ENCODE results near the gene LDB2.

LDB2 gene

DNA sequence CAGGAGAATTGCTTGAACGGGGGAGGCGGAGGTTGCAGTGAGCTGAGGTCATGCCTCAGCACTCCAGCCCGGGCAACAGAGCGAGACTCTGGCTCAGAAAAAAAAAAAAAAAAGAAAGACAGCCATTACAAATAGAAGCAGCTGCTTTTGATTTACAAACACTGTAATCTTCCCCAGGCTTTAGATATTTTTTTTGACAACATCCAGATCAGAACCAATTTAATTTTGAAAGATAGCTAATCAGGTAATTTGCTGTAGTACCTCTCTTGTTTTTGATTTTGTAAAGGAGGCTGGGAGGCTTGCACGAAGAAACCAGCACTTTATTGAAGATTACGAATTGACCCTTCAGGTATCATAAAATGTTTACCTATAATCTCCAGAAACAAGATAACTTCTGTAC, 107.0 kb downstream of the LDB2 start:
- TF ChIP-seq POLR2A (IDR thresholded peaks at IDR 0.05; ENCODE audit: extremely low read depth, insufficient read length), result no peak
- TF ChIP-seq MYC (IDR thresholded peaks at IDR 0.05; ENCODE audit: low read depth, low read length), result no peak
- TF ChIP-seq, protein P1, sequence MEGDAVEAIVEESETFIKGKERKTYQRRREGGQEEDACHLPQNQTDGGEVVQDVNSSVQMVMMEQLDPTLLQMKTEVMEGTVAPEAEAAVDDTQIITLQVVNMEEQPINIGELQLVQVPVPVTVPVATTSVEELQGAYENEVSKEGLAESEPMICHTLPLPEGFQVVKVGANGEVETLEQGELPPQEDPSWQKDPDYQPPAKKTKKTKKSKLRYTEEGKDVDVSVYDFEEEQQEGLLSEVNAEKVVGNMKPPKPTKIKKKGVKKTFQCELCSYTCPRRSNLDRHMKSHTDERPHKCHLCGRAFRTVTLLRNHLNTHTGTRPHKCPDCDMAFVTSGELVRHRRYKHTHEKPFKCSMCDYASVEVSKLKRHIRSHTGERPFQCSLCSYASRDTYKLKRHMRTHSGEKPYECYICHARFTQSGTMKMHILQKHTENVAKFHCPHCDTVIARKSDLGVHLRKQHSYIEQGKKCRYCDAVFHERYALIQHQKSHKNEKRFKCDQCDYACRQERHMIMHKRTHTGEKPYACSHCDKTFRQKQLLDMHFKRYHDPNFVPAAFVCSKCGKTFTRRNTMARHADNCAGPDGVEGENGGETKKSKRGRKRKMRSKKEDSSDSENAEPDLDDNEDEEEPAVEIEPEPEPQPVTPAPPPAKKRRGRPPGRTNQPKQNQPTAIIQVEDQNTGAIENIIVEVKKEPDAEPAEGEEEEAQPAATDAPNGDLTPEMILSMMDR (IDR thresholded peaks at IDR 0.05; ENCODE audit: low read depth, low read length), result no peak
- TF ChIP-seq, protein P2, sequence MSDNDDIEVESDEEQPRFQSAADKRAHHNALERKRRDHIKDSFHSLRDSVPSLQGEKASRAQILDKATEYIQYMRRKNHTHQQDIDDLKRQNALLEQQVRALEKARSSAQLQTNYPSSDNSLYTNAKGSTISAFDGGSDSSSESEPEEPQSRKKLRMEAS (IDR thresholded peaks at IDR 0.05; ENCODE audit: low read depth, low read length), result no peak
- no peak for DNase-seq (ENCODE audit: low read depth)
- H3K4me3 ChIP-seq (ENCODE audit: low read depth, low read length), result no peak overlapping the region

DNA sequence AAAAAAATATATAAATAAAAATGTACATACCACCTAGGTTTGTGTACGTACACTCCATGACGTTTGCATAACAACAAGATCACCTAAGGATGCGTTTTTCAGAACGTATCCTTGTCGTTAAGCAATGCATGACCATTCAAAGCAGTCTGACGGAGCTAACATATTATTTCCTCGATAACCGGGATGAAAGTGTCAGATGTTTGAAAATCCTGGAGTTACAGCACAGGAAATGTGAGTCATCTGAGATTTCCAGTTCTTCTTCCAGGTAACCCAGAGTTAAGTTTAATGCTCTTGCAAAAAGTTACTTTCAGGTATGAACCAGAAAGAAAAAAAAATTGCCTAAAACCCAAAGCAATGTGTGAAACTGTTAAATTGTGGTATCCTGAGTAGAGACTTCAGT, 107.9 kb downstream of the LDB2 start:
- no peak overlapping the region for H3K4me3 ChIP-seq (ENCODE audit: low read depth, low read length)
- TF ChIP-seq MYC (IDR thresholded peaks at IDR 0.05; ENCODE audit: low read depth, low read length) (no peak), POLR2A (IDR thresholded peaks at IDR 0.05; ENCODE audit: extremely low read depth, insufficient read length) (no peak)
- TF ChIP-seq, protein P2 (IDR thresholded peaks at IDR 0.05; ENCODE audit: low read depth, low read length), result no peak
- TF ChIP-seq, protein P1 (IDR thresholded peaks at IDR 0.05; ENCODE audit: low read depth, low read length), result no peak
- DNase-seq (ENCODE audit: low read depth), result no peak

DNA sequence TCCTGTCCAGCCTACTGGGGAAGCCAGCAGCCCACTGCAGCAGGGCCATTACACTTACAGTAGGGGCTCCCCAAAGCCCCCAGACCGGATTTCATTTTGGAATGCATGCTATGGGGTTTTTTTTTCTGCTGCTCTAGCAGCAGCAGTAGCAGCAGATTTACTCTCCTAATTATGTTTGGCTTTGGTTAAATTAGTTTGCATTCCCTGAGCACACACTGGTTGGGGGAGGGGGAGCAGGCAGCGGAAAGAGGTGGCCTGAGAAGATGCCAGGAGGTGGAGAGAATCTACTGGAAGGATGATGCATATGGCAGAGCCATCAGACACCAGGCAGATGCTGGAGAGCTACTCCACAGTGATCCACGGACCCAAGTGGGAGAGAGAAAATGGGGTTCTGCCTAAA, 109.6 kb downstream of the LDB2 start:
- H3K4me3 ChIP-seq (ENCODE audit: low read depth, low read length), result no peak overlapping the region
- TF ChIP-seq MYC (IDR thresholded peaks at IDR 0.05; ENCODE audit: low read depth, low read length) (no peak), POLR2A (IDR thresholded peaks at IDR 0.05; ENCODE audit: extremely low read depth, insufficient read length) (no peak)
- TF ChIP-seq, protein P2 (IDR thresholded peaks at IDR 0.05; ENCODE audit: low read depth, low read length), result no peak
- TF ChIP-seq, protein P1 (IDR thresholded peaks at IDR 0.05; ENCODE audit: low read depth, low read length), result no peak
- no peak for DNase-seq (ENCODE audit: low read depth)

DNA sequence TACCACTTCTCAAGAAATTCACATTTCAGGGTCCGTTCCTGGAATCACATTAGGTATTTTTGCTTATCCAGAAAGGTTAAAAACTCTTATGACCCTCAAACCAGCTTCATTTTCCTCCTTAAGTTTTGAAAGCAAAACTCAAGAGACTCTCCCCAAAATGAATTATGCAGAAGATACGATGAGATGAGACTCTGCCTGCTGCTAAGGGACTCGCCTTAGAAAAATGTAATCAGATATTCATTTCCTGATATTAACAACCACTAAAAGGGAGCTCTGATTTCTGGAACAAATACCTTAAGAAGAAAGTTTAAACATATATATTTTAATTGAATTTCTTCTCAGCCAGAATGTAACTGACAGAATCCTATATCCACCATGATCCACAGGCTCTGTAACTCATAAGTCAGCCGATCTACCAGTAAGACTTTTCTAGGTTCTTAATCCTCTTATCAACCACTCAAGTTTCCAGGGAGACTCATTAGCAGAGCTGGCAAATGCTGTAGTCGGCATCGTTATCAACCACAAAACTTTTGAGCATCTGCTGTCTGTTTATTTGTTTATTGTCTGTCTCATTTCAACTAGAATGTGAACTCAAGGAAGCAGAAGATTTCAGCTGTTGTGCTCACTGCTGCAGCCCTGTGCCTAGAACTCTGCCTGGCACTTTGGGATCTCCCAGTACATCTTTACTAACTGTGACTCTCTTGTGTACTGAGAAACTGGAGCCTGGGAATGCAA, 112.5 kb downstream of the LDB2 start:
- H3K4me3 ChIP-seq (ENCODE audit: low read depth, low read length), result no peak overlapping the region
- no peak for TF ChIP-seq MYC (IDR thresholded peaks at IDR 0.05; ENCODE audit: low read depth, low read length)
- TF ChIP-seq, protein P1 (IDR thresholded peaks at IDR 0.05; ENCODE audit: low read depth, low read length), result no peak
- TF ChIP-seq, protein P2 (IDR thresholded peaks at IDR 0.05; ENCODE audit: low read depth, low read length), result no peak
- TF ChIP-seq POLR2A (IDR thresholded peaks at IDR 0.05; ENCODE audit: extremely low read depth, insufficient read length), result no peak
- no peak for DNase-seq (ENCODE audit: low read depth)

DNA sequence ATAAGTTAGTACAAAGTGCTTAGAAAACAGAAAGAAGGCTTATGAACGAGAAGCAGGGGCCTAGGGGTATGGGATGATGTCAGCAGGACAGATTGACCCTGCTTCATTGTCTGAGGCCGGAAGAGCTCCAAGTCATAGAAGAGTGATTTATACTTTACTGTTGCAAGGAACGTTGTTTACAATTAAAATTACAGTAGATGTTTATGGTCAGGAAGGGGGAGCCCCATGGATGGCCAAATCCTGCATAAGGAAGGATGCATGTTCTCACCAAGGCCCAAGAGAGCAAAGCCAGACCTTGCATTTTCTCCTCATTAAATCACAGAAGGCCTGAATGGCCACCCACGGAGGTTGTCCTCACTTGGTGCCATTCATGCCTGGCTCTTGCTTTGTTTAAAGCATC, 115.3 kb downstream of the LDB2 start:
- no peak overlapping the region for H3K4me3 ChIP-seq (ENCODE audit: low read depth, low read length)
- TF ChIP-seq, protein P1 (IDR thresholded peaks at IDR 0.05; ENCODE audit: low read depth, low read length), result no peak
- TF ChIP-seq POLR2A (IDR thresholded peaks at IDR 0.05; ENCODE audit: extremely low read depth, insufficient read length) (no peak), MYC (IDR thresholded peaks at IDR 0.05; ENCODE audit: low read depth, low read length) (no peak)
- TF ChIP-seq, protein P2 (IDR thresholded peaks at IDR 0.05; ENCODE audit: low read depth, low read length), result no peak
- DNase-seq (ENCODE audit: low read depth), result no peak
